B cell (primary cell): ENCODE measurements around the gene PRKACG. TPM values are rescaled to one million over a fixed set of nuclear protein-coding genes. Genes with fewer than 3 reads are reported as not detected.

Source experiments
- ATAC-seq: fragments of 200-7000 bp; cut with Tn5 transposase; one replicate; pipeline ENCODE4 v1.10.0; 2021; ENCODE audit warnings: low read depth, mild to moderate bottlenecking, moderate number of reproducible peaks, moderate library complexity
- CTCF ChIA-PET: fragments of 350-600 bp; sonication (Branson Sonifier 250); formaldehyde crosslinking; loops from one replicate; lab custom pipeline; 2021; ENCODE audit warnings: antibody characterized with exemption, inconsistent platforms; lab: Charles Lee
- POLR2A ChIA-PET: fragments of 350-600 bp; sonication (Branson Sonifier 250); formaldehyde crosslinking; loops from one replicate; lab custom pipeline; 2021; ENCODE audit warnings: antibody characterized with exemption; lab: Charles Lee
- DNase-seq: peaks from one replicate; pipeline ENCODE4 v3.0.0; 2013
- H2AFZ ChIP-seq: 2 replicates; pipeline ENCODE4 v1.6.1; 2012; ENCODE audit warnings: mild to moderate bottlenecking, low read depth, low read length; ENCODE audit not compliant: insufficient read depth, poor library complexity, severe bottlenecking
- H3K27ac ChIP-seq, 2 donors: 1 replicate in 1 of 2; 2 replicates in 1 of 2; pipeline ENCODE4 v1.5.1; 2012 to 2013; ENCODE audit warnings: low read length in 2 of 2, mild to moderate bottlenecking in 2 of 2, moderate library complexity in 1 of 2
- H3K27me3 ChIP-seq, 4 experiments: fragments of 200-600 bp in 1 of 4; sonication (generic) in 1 of 4; replicated peaks in 1 of 4; 1 replicate in 2 of 4; 2 replicates in 2 of 4; pipeline versions ENCODE4 v1.6.1 to v1.7.0; 2013 to 2016; ENCODE audit warnings: low read length in 3 of 4, mild to moderate bottlenecking in 2 of 4, mixed read lengths in 1 of 4, moderate library complexity in 1 of 4; ENCODE audit not compliant: insufficient read depth in 4 of 4, control insufficient read depth in 3 of 4; ENCODE audit errors: control extremely low read depth in 1 of 4
- H3K36me3 ChIP-seq, 2 experiments: replicated peaks in 1 of 2; 1 replicate in 1 of 2; 2 replicates in 1 of 2; pipeline versions ENCODE4 v1.6.1 to v1.7.1; 2013; ENCODE audit warnings: low read length in 1 of 2; ENCODE audit not compliant: insufficient read depth in 2 of 2, control insufficient read depth in 1 of 2; ENCODE audit errors: control extremely low read depth in 1 of 2, extremely low read depth in 1 of 2
- H3K4me1 ChIP-seq, 2 donors: fragments of 200-600 bp in 1 of 2; sonication (generic) in 1 of 2; 1 replicate in 1 of 2; 2 replicates in 1 of 2; pipeline versions ENCODE4 v1.5.1 to v1.6.1; 2013 to 2017; ENCODE audit warnings: low read length in 2 of 2; ENCODE audit not compliant: control insufficient read depth in 2 of 2, insufficient read depth in 2 of 2
- H3K4me2 ChIP-seq: replicated peaks from 2 replicates; pipeline ENCODE3; 2012; ENCODE audit warnings: mild to moderate bottlenecking, low read depth, low read length; ENCODE audit not compliant: poor library complexity, severe bottlenecking
- H3K4me3 ChIP-seq, 5 experiments: fragments of 200-600 bp in 1 of 5; sonication (generic) in 1 of 5; 1 replicate in 3 of 5; 2 replicates in 2 of 5; pipeline versions ENCODE4 v1.5.1 to v1.7.0; 2011 to 2016; ENCODE audit warnings: low read length in 4 of 5, mild to moderate bottlenecking in 4 of 5, low read depth in 2 of 5, control low read depth in 1 of 5, moderate library complexity in 1 of 5; ENCODE audit not compliant: insufficient read depth in 1 of 5; ENCODE audit errors: control extremely low read depth in 1 of 5, extremely low read depth in 1 of 5
- H3K79me2 ChIP-seq: fragments of 200-600 bp; sonication (generic); one replicate; pipeline ENCODE4 v1.6.0; 2016; ENCODE audit warnings: low read length; ENCODE audit not compliant: control insufficient read depth, insufficient read depth
- H3K9ac ChIP-seq: fragments of 200-600 bp; sonication (generic); 2 replicates; pipeline ENCODE4 v1.6.1; 2017; ENCODE audit warnings: mild to moderate bottlenecking, low read length, moderate library complexity
- H3K9me3 ChIP-seq, 3 donors: one replicate each; pipeline versions ENCODE4 v1.6.1 to v1.7.1; 2013; ENCODE audit warnings: low read length in 2 of 3; ENCODE audit not compliant: control insufficient read depth in 2 of 3, insufficient read depth in 1 of 3; ENCODE audit errors: control extremely low read depth in 1 of 3
- H4K20me1 ChIP-seq: 2 replicates; pipeline ENCODE4 v1.6.0; 2012; ENCODE audit warnings: mild to moderate bottlenecking, low read length; ENCODE audit not compliant: insufficient read depth, control insufficient read depth, poor library complexity, severe bottlenecking
- H3K27ac Mint-ChIP-seq: one replicate; pipeline ENCODE4 v1.8.0; 2021; ENCODE audit warnings: mixed read lengths
- H3K27me3 Mint-ChIP-seq: one replicate; pipeline ENCODE4 v1.8.0; 2021; ENCODE audit warnings: mixed read lengths
- H3K4me1 Mint-ChIP-seq: one replicate; pipeline ENCODE4 v1.8.0; 2021; ENCODE audit warnings: mixed read lengths
- H3K4me3 Mint-ChIP-seq: one replicate; pipeline ENCODE4 v1.8.0; 2021; ENCODE audit warnings: mixed read lengths
- H3K9me3 Mint-ChIP-seq: one replicate; pipeline ENCODE4 v1.8.0; 2022; ENCODE audit warnings: mixed read lengths; ENCODE audit not compliant: insufficient read depth
- EZH2 ChIP-seq: IDR thresholded peaks from 2 replicates; pipeline ENCODE4 v1.6.1; 2012; ENCODE audit warnings: borderline replicate concordance, low read depth, mild to moderate bottlenecking, moderate library complexity, low read length; ENCODE audit not compliant: insufficient read depth, poor library complexity, severe bottlenecking
- WGBS: methylation state at CpG from one replicate; pipeline ENCODE4 v1.1.5; 2013; ENCODE audit warnings: missing lambda C conversion rate; ENCODE audit not compliant: insufficient coverage; 5-methylcytosine and 5-hydroxymethylcytosine counted together
- intact Hi-C: fragments of 100-400 bp; cut with micrococcal nuclease; formaldehyde crosslinking; loops from one replicate; pipeline ENCODE4 v1.10.0; 2022
- polyA plus RNA-seq: library from polyadenylated mRNA; depleted of rRNA; stranded (reverse); fragments of >200 nt; gene quantifications from 2 replicates; pipeline ENCODE4 v1.2.3, GENCODE V29; 2012
- total RNA-seq, 2 donors: library from RNA; stranded (reverse); fragments of 120-200 nt in 1 of 2; gene quantifications; 1 replicate in 1 of 2; 2 replicates in 1 of 2; pipeline versions ENCODE4 v1.2.3 to v1.2.4, GENCODE V29; 2013 to 2022
- TF ChIP-seq, protein P1 (sequence below): fragments of 200-600 bp; IDR thresholded peaks from one replicate; pipeline ENCODE4 v1.8.0; 2022; ENCODE audit warnings: antibody characterized with exemption, mild to moderate bottlenecking

The PRKACG gene
- total and polyA plus RNA-seq, 2 donors (not counting 1 experiment from before 2014, with no cell fraction given): not detected

- Histone ChIP-seq H3K27me3 (no peaks in the 10 kb centered on the region), H3K79me2 (peaks cover 4% of the 10 kb centered on the region), H2AFZ (no peak overlapping the region), H3K4me1 (peaks cover 8 to 9% of the 10 kb centered on the region in 2 donors), H3K9ac (no peak overlapping the region), H4K20me1 (no peaks in the 10 kb centered on the region), H3K4me2 (no peak overlapping the region), H3K9me3 (no peaks in the 10 kb centered on the region), H3K4me3 (no peak overlapping the region), H3K27ac (no peak overlapping the region), H3K36me3 (no peaks in the 10 kb centered on the region)
- no CpG with 5 or more reads among the region's 1 CpG for WGBS
- ChIA-PET POLR2A (no interaction called here), CTCF (interaction anchor here (0.7 kb wide), 1 partner anchor 90 kb away, joined by 3 read pairs; no protein-coding TSS in a partner anchor)
- Mint-ChIP-seq H3K9me3 (no peaks in the 10 kb centered on the region), H3K4me3 (no peak overlapping the region), H3K27me3 (no peaks in the 10 kb centered on the region), H3K27ac (no peak overlapping the region), H3K4me1 (peaks cover 9% of the 10 kb centered on the region)
- intact Hi-C loops: no loop called here
- DNase-seq (no peak), ATAC-seq (no peak)
- no peak for TF ChIP-seq EZH2
- TF ChIP-seq, protein P1, sequence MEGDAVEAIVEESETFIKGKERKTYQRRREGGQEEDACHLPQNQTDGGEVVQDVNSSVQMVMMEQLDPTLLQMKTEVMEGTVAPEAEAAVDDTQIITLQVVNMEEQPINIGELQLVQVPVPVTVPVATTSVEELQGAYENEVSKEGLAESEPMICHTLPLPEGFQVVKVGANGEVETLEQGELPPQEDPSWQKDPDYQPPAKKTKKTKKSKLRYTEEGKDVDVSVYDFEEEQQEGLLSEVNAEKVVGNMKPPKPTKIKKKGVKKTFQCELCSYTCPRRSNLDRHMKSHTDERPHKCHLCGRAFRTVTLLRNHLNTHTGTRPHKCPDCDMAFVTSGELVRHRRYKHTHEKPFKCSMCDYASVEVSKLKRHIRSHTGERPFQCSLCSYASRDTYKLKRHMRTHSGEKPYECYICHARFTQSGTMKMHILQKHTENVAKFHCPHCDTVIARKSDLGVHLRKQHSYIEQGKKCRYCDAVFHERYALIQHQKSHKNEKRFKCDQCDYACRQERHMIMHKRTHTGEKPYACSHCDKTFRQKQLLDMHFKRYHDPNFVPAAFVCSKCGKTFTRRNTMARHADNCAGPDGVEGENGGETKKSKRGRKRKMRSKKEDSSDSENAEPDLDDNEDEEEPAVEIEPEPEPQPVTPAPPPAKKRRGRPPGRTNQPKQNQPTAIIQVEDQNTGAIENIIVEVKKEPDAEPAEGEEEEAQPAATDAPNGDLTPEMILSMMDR: no peak
Measured at GRCh38 chr9:69030851-69031645, 17.1 kb upstream of the PRKACG start.

- H3K4me2 ChIP-seq: no peak overlapping the region
- H2AFZ ChIP-seq: no peak overlapping the region
- H3K27me3 ChIP-seq: no peaks in the 10 kb centered on the region
- no peak overlapping the region for H3K27ac ChIP-seq
- Mint-ChIP-seq H3K4me1 (peaks cover 7% of the 10 kb centered on the region), H3K4me3 (no peak overlapping the region), H3K27ac (no peak overlapping the region), H3K9me3 (no peaks in the 10 kb centered on the region), H3K27me3 (no peaks in the 10 kb centered on the region)
- POLR2A ChIA-PET: no interaction called here
- no peaks in the 10 kb centered on the region for H4K20me1 ChIP-seq
- DNase-seq (no peak), ATAC-seq (no peak)
- no peaks in the 10 kb centered on the region for H3K36me3 ChIP-seq
- TF ChIP-seq, protein P1: no peak
- TF ChIP-seq EZH2: no peak
- no peak overlapping the region for H3K4me3 ChIP-seq
- no peaks in the 10 kb centered on the region for H3K9me3 ChIP-seq
- H3K9ac ChIP-seq: no peak overlapping the region
- peaks cover 5% of the 10 kb centered on the region in 2 donors for H3K4me1 ChIP-seq
- intact Hi-C loops: loop anchor here (10.0 kb wide), 1 partner anchor 345 kb away; no protein-coding TSS in a partner anchor
- CTCF ChIA-PET: no interaction called here
- no peaks in the 10 kb centered on the region for H3K79me2 ChIP-seq
Measured at GRCh38 chr9:69029535-69029934, 15.6 kb upstream of the PRKACG start.
